ENCODE results near the gene KCNJ9.
"Not testable (repeated sequence)": the region's sequence is repeated elsewhere in the genome, so short reads cannot be mapped to it uniquely, and the experiment has no call there.

The KCNJ9 gene

GRCh38 chr1:160104486-160104885, 23.1 kb downstream of the KCNJ9 start:
- no peak for DNase-seq (ENCODE audit: low spot score)

- DNase-seq (ENCODE audit: low spot score) = no peak
Measured at GRCh38 chr1:160105155-160105554, 23.8 kb downstream of the KCNJ9 start.

- no peak for DNase-seq (ENCODE audit: low spot score)
Measured at GRCh38 chr1:160107512-160107911, 26.2 kb downstream of the KCNJ9 start.

- DNase-seq (ENCODE audit: low spot score) = peak; percentile 67
Measured at GRCh38 chr1:160108888-160109662, 27.7 kb downstream of the KCNJ9 start.

- no peak for DNase-seq (ENCODE audit: low spot score)
Measured at GRCh38 chr1:160109686-160110085, 28.3 kb downstream of the KCNJ9 start.

- DNase-seq (ENCODE audit: low spot score) = not testable (repeated sequence)
Measured at GRCh38 chr1:160111462-160111861, 30.1 kb downstream of the KCNJ9 start.

- DNase-seq (ENCODE audit: low spot score) = no peak
Measured at GRCh38 chr1:160112357-160112756, 31.0 kb downstream of the KCNJ9 start.

- no peak for DNase-seq (ENCODE audit: low spot score)
Measured at GRCh38 chr1:160113407-160113806, 32.1 kb downstream of the KCNJ9 start.

- DNase-seq (ENCODE audit: low spot score) = no peak
Measured at GRCh38 chr1:160114085-160114484, 32.7 kb downstream of the KCNJ9 start.

- no peak for DNase-seq (ENCODE audit: low spot score)
Measured at GRCh38 chr1:160115545-160116282, 34.4 kb downstream of the KCNJ9 start, which contains the start of gene ATP1A2. ATP1A2 (plus strand) TSS chr1:160115759; CDS start chr1:160115862, 103 bp downstream.

- DNase-seq (ENCODE audit: low spot score) = no peak
Measured at GRCh38 chr1:160116283-160117147, 35.2 kb downstream of the KCNJ9 start.

- DNase-seq (ENCODE audit: low spot score) = no peak
Measured at GRCh38 chr1:160117300-160117699, 36.0 kb downstream of the KCNJ9 start.

GRCh38 chr1:160117709-160118183, 36.4 kb downstream of the KCNJ9 start:
- peak; percentile 50 for DNase-seq (ENCODE audit: low spot score)

- no peak for DNase-seq (ENCODE audit: low spot score)
Measured at GRCh38 chr1:160118928-160119327, 37.6 kb downstream of the KCNJ9 start.

- no peak for DNase-seq (ENCODE audit: low spot score)
Measured at GRCh38 chr1:160120797-160121196, 39.5 kb downstream of the KCNJ9 start.

GRCh38 chr1:160121388-160121787, 40.0 kb downstream of the KCNJ9 start:
- DNase-seq (ENCODE audit: low spot score) = no peak

- no peak for DNase-seq (ENCODE audit: low spot score)
Measured at GRCh38 chr1:160122978-160123495, 41.7 kb downstream of the KCNJ9 start.

GRCh38 chr1:160123726-160124125, 42.4 kb downstream of the KCNJ9 start:
- DNase-seq (ENCODE audit: low spot score) = no peak

GRCh38 chr1:160124705-160125478, 43.6 kb downstream of the KCNJ9 start:
- peak; percentile 90 for DNase-seq (ENCODE audit: low spot score)

GRCh38 chr1:160125746-160126145, 44.4 kb downstream of the KCNJ9 start:
- no peak for DNase-seq (ENCODE audit: low spot score)

GRCh38 chr1:160126342-160126741, 45.0 kb downstream of the KCNJ9 start:
- not testable (repeated sequence) for DNase-seq (ENCODE audit: low spot score)

Data from AG08395 (cell line).